Measurements from ENCODE around the gene RASGRP3. TPM values are rescaled to one million over a fixed set of nuclear protein-coding genes. Genes with fewer than 3 reads are reported as not detected.

Gene RASGRP3
- total RNA-seq, 4 donors from 2014 or later = 2.6 to 42.7 (median 8.6) TPM

DNA sequence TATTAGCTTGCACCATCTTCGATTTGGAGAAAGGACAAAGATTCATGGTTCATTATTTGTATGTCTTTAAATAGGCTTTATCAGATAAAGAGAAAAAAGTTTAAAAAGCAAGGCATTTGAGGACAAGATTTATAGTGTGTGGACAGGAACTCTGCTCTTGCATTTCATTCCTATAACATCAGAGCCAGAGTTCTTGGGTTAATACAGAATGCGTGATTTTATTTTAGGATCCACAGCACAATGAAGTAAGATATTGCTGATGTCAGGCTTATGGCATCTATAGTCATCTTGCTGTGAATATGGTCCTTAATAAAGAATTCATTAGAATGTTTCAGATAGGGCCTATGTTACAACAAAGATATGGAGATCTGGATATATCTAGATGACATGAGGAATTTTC, 19.7 kb downstream of the RASGRP3 start:
- Histone ChIP-seq H3K36me3 (no peaks in the 10 kb centered on the region), H3K27me3 (no peaks in the 10 kb centered on the region), H3K4me3 (no peak overlapping the region), H3K27ac (no peak overlapping the region), H3K9me3 (no peaks in the 10 kb centered on the region), H3K4me1 (no peaks in the 10 kb centered on the region)
- TF ChIP-seq, protein P1, sequence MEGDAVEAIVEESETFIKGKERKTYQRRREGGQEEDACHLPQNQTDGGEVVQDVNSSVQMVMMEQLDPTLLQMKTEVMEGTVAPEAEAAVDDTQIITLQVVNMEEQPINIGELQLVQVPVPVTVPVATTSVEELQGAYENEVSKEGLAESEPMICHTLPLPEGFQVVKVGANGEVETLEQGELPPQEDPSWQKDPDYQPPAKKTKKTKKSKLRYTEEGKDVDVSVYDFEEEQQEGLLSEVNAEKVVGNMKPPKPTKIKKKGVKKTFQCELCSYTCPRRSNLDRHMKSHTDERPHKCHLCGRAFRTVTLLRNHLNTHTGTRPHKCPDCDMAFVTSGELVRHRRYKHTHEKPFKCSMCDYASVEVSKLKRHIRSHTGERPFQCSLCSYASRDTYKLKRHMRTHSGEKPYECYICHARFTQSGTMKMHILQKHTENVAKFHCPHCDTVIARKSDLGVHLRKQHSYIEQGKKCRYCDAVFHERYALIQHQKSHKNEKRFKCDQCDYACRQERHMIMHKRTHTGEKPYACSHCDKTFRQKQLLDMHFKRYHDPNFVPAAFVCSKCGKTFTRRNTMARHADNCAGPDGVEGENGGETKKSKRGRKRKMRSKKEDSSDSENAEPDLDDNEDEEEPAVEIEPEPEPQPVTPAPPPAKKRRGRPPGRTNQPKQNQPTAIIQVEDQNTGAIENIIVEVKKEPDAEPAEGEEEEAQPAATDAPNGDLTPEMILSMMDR (IDR thresholded peaks at IDR 0.05) = no peak
- TF ChIP-seq POLR2A (IDR thresholded peaks at IDR 0.05) = no peak
- intact Hi-C loops (cut with DNase I; ENCODE audit: low total_unique reads) = no loop called here
- DNase-seq = no peak

DNA sequence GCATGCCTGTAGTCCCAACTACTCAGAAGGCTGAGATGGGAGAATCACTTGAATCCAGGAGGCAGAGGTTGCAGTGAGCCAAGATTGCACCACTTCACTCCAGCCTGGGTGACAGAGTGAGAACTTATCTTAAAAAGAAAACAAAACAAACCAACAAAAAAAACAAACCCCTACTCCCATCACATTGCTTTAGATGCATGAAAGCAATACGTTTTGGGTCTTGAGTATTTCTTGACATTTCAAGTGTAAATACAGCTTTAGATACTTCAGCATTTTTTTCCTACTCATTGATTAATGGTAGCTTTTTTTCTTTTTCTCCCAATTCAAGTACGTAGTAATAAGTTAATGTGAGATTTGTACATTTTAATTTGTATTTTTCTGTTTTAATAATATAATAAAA, 20.3 kb downstream of the RASGRP3 start:
- Histone ChIP-seq H3K4me3 (no peak overlapping the region), H3K27me3 (no peaks in the 10 kb centered on the region), H3K36me3 (no peaks in the 10 kb centered on the region), H3K27ac (no peak overlapping the region), H3K4me1 (no peaks in the 10 kb centered on the region), H3K9me3 (no peaks in the 10 kb centered on the region)
- intact Hi-C loops (cut with DNase I; ENCODE audit: low total_unique reads) = no loop called here
- no peak for DNase-seq
- no peak for TF ChIP-seq POLR2A (IDR thresholded peaks at IDR 0.05)
- TF ChIP-seq, protein P1 (IDR thresholded peaks at IDR 0.05) = no peak

DNA sequence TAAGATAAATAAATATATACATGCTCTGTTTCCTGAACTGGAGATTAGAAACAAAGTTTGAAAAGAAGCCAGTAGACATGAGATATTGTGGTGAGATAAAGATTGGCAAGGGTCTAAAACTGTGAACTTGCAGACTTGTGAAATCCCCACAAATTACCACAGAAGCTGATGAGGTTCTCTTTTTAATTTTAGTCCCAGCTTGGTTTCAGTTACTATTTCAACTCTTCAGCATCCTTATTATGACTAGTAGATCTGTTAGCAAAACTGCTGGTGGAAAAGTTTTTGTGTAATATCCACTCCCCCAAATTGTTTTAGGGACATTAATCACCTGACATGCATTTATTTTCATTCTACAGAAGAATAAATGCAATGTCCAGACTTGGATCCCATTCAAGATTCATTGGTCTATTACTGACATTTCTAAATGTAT, 20.8 kb downstream of the RASGRP3 start:
- TF ChIP-seq, protein P1 (IDR thresholded peaks at IDR 0.05) = no peak
- H3K36me3 ChIP-seq = no peaks in the 10 kb centered on the region

DNA sequence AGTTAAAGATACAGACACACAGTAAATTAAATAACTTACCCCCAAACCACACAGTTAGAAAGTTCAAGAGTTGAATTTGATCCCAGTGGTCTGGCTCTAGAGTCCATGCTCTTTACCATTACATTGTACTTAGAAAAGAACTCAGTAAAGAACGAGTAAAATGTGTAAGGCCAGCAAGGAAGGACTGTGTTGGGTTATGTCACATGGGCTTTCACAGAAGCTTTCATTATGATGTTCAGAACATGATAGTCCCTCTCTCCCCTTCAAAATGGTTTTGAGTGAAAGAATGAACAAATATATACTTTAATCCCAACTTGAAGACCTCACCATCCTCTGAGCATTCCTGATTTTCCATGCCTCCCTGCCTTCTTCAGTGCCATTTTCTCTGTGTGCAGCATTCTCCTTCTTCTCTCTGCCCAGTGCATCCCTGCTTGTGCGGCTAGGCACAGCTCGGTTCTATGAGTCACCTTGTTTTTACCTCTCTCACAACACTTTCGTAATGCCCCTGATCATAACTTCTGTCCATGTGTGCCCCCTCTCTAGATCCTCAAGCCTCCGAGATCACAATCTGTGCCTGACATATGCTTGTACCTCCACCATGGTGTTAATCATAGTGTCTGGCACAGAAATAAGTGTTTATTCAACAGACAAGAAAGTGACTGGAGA, 22.0 kb downstream of the RASGRP3 start:
- no peak overlapping the region for H3K27ac ChIP-seq
- no peak for DNase-seq
- TF ChIP-seq POLR2A (IDR thresholded peaks at IDR 0.05) = no peak
- TF ChIP-seq, protein P1 (IDR thresholded peaks at IDR 0.05) = no peak
- no peaks in the 10 kb centered on the region for H3K36me3 ChIP-seq
- H3K4me3 ChIP-seq = no peak overlapping the region
- intact Hi-C loops (cut with DNase I; ENCODE audit: low total_unique reads) = no loop called here
- no peaks in the 10 kb centered on the region for H3K27me3 ChIP-seq
- no peaks in the 10 kb centered on the region for H3K9me3 ChIP-seq
- H3K4me1 ChIP-seq = no peaks in the 10 kb centered on the region

More for the DNA sequence above, 20.8 kb downstream of the RASGRP3 start:
- Histone ChIP-seq H3K4me3 (no peak overlapping the region), H3K4me1 (no peaks in the 10 kb centered on the region), H3K27ac (no peak overlapping the region), H3K9me3 (no peaks in the 10 kb centered on the region), H3K27me3 (no peaks in the 10 kb centered on the region)
- intact Hi-C loops (cut with DNase I; ENCODE audit: low total_unique reads) = no loop called here
- no peak for DNase-seq

DNA sequence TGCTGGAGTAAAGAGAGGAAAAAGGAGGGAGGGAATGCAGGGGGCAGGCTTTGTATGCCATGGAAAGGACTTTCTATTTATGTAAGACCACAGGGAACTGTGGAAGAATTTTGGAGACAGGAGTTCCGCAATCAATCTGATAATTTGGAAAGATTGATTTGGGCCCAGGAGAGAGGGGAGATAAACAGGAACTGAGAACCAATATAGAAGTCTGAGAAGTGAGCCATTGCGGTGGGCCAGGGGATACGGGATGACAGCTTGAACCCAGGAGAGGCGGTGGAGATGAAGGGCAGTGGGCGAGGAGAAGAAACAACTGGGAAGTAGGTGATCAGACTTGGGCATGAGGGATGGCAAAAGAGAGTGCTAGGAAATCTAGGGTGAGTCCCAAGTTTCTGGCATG, 23.7 kb downstream of the RASGRP3 start:
- DNase-seq = no peak
- no peaks in the 10 kb centered on the region for H3K9me3 ChIP-seq
- intact Hi-C loops (cut with DNase I; ENCODE audit: low total_unique reads) = no loop called here
- TF ChIP-seq, protein P1 (IDR thresholded peaks at IDR 0.05) = no peak
- TF ChIP-seq POLR2A (IDR thresholded peaks at IDR 0.05) = no peak
- no peak overlapping the region for H3K4me3 ChIP-seq
- no peaks in the 10 kb centered on the region for H3K27me3 ChIP-seq
- no peaks in the 10 kb centered on the region for H3K36me3 ChIP-seq
- H3K27ac ChIP-seq = no peak overlapping the region
- no peaks in the 10 kb centered on the region for H3K4me1 ChIP-seq

Measured in uterus (tissue), 4 donors.